IPS-20b (cell line): Measurements from ENCODE around the gene IRF2BP1.

Source experiments
- H3K27ac ChIP-seq: one replicate; pipeline ENCODE4 v1.5.1; 2013; ENCODE audit warnings: low read length
- H3K27me3 ChIP-seq: 2 replicates; pipeline ENCODE4 v1.6.1; 2013; ENCODE audit warnings: mild to moderate bottlenecking, low read length, inconsistent platforms; ENCODE audit not compliant: insufficient read depth
- H3K36me3 ChIP-seq: 2 replicates; pipeline ENCODE4 v1.6.1; 2013; ENCODE audit warnings: low read depth, mild to moderate bottlenecking, inconsistent platforms, low read length, moderate library complexity; ENCODE audit not compliant: insufficient read depth
- H3K4me1 ChIP-seq: 2 replicates; pipeline ENCODE4 v1.6.1; 2013; ENCODE audit warnings: mild to moderate bottlenecking, control low read depth, inconsistent platforms, low read length, moderate library complexity; ENCODE audit not compliant: insufficient read depth
- H3K4me3 ChIP-seq: 2 replicates; pipeline ENCODE4 v1.5.1; 2013; ENCODE audit warnings: mild to moderate bottlenecking, low read length, inconsistent platforms
- H3K9ac ChIP-seq: 2 replicates; pipeline ENCODE4 v1.6.1; 2013; ENCODE audit warnings: low read depth, mild to moderate bottlenecking, inconsistent platforms, low read length, moderate library complexity
- H3K9me3 ChIP-seq: 2 replicates; pipeline ENCODE4 v1.6.1; 2013; ENCODE audit warnings: mild to moderate bottlenecking, low read depth, low read length, inconsistent platforms; ENCODE audit not compliant: insufficient read depth

The IRF2BP1 gene

DNA sequence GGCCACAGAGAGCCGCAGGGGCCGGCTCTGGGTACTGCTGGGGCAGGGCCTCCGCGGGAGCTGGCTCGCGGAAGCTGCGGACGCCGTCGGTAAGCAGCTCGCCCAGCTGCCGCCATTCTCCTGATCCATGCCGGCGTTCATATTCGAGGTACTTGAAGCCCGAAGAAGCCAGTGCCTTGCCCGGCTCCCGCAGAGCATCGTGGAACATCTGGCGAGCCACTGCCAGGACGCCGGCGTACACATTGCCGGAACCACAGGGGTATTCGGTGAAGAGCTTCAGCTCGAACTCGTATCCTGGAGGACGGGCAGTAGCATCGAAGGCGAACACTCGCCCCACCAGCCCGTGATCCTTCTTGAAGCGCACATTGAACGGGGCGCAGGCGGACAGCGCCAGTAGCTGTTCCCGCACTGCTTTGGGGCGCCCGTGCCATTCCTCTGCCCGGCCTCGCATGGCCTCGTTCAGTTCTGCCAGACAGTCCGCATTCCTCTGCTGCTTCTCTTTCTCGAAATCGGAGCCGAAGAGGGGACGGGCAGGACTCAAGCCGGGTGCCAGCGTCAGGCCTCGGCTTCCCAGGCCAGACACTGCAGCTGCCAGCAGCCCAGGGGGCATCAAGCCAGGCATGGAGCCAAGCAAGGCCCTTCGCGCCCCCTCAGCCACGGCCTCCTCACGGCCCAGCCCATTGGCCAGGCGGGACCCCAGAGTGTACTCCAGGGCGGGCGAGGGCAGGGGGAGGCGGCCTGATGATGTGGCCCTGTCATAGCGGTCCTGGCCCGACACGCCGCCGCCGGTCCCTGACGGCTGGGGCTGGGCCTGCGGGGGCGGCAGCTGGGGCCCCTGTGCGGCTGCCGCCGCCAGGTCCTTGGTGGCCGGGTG, 1.0 kb downstream of the IRF2BP1 start:
- Histone ChIP-seq H3K27me3 (no peaks in the 10 kb centered on the region), H3K9me3 (no peaks in the 10 kb centered on the region), H3K9ac (peak overlapping the region; percentile 90; the same call in 1 of the 2 replicates), H3K36me3 (no peaks in the 10 kb centered on the region), H3K4me3 (peak overlapping the region; percentile 81; the same call in 1 of the 2 replicates), H3K27ac (no peak overlapping the region), H3K4me1 (peaks cover 15% of the 10 kb centered on the region; the same call in 1 of the 2 replicates)

DNA sequence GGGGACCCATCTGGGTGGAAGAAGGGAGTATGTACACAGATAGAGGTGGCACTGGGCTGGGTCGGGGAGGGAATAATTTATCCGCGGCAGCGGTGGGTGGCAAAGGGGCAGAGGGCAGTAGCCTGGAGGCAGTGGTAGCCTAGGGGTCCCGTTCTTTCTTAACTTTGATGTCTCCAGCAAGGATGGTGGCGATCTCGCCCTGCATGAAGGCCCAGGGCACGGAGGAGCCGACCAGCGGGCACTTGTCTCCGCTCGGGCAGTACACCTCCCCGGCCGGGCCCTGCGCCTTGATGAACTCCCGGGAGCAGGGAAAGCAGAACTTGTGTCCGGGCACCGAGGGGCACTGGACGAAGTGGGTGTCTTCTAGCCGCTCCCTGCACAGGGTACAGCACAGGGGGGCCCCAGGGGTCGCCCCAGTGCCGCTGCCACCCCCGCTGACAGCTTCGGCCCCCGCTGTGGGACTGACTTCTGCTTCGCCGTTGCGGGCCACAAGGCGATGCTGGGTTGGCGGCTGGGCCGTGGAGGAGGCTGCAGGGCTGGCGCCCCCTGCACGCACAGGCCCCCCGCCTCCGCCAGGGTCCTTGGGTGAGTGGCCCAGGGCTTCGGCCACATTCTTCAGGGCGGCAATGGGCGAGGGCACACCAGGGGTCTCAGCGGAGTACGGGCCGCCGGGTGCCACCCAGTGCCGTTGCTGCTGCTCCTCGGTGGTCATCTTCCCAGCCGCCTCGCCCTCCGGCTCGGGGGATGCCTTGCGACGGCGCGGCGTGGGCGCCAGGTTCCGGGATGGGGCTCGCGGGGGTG, 1.9 kb downstream of the IRF2BP1 start:
- no peak overlapping the region for H3K4me3 ChIP-seq

DNA sequence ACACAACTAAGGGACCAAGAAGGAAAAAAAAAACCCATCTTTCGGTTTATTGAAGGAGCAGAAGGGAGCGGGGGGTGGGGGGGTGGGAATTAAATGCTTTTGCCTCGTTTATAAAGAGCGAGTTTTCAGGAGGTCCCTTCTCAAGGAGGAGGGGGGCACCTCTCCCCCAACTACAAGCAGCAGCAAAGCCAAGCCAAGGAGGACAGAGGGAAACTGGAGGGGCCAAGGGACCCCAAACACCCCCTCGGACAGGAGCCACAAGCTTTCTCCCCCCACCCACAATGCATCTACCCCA, 2.4 kb downstream of the IRF2BP1 start:
- Histone ChIP-seq H3K27ac (no peak overlapping the region), H3K27me3 (no peaks in the 10 kb centered on the region), H3K4me3 (no peak overlapping the region), H3K4me1 (peaks cover 15% of the 10 kb centered on the region; the same call in 1 of the 2 replicates), H3K9me3 (no peaks in the 10 kb centered on the region), H3K9ac (no peak overlapping the region), H3K36me3 (no peaks in the 10 kb centered on the region)

More for the DNA sequence above, 1.9 kb downstream of the IRF2BP1 start:
- Histone ChIP-seq H3K27ac (no peak overlapping the region), H3K36me3 (no peaks in the 10 kb centered on the region), H3K4me1 (peaks cover 15% of the 10 kb centered on the region; the same call in 1 of the 2 replicates), H3K27me3 (no peaks in the 10 kb centered on the region), H3K9ac (no peak overlapping the region), H3K9me3 (no peaks in the 10 kb centered on the region)

DNA sequence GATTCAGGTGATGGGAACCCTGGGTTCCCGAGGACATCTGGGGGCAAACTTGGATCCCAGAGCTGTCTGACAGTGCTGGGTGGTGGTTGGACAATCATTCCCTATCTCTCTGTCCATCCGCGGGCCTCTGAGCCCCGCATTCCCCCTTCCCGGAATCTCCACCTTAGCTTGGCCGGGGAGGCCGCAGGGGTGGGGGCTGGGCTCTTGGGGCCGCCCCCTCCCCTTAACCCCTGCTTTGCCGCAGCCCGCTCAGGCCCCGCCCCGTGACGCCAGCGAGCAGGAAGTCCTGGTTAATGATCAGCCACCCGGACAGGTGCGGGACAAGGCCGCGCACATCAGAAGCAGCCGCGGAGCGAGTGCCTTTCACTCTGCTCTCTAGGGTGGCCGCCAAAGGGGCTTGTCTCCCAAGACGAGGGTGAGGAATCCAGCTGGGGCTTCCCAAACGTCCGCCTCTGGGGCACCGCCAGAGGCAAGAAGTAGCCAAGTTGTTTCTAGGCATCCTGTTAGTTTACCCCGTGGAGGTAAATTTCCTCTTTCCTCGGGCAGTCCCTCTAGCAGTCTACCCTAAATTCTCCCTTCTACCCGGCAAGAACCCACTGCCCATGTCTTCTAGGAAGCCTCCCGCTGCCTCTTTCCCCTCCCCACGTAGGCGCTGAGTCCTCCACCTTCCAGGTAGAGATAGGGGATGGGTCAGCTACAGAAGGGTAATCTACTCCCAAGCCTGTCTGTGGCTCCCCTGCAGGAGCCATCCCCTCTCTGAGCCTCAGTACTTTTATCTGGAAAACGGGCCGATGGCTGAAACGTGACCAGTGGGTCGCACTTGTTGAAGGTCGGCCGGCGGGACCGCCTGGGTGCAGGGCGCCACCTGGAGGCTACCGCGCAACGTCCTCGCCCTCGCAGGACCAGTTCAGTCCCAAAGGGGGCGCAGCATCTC, 3.0 kb downstream of the IRF2BP1 start:
- peak overlapping the region; percentile 81; the same call in 1 of the 2 replicates for H3K9ac ChIP-seq
- no peaks in the 10 kb centered on the region for H3K36me3 ChIP-seq
- H3K4me3 ChIP-seq = peak overlapping the region; percentile 65
- no peaks in the 10 kb centered on the region for H3K9me3 ChIP-seq
- peaks cover 15% of the 10 kb centered on the region; the same call in 1 of the 2 replicates for H3K4me1 ChIP-seq
- H3K27ac ChIP-seq = peak overlapping the region; percentile 69
- no peaks in the 10 kb centered on the region for H3K27me3 ChIP-seq

DNA sequence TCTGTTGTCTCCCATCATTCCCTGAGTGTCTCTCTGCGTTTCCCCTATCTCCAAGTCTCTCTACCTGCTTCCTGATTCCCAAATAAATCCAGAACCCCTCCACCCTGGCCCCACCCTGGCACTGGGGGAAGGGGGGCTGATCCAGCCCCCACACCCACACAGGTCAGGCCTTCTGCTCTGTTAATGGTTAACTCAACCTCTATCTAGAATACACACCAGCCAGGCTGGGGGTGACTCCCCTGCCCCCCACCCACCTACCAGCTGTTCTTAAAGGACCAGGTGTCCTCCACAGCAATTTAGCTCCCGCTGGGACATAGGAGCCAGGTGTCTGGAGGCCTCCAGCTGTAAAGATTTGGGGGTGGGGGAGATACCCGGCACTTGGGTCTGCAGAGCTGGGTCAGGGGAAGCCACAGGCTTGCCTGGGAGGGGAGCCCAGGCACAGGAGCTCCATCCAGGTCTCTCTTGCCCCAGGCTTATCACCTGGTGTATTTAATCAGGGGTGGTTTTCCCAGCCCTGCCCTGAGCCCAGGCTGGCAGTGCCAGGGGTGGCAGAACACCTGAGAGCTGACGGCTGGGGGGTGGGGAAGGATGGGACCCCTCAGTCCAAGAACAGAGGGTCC, 3.9 kb downstream of the IRF2BP1 start:
- Histone ChIP-seq H3K9me3 (no peaks in the 10 kb centered on the region), H3K27me3 (no peaks in the 10 kb centered on the region), H3K27ac (peak overlapping the region; percentile 69), H3K4me3 (peak overlapping the region; percentile 65), H3K9ac (peak overlapping the region; percentile 81; the same call in 1 of the 2 replicates), H3K4me1 (peaks cover 15% of the 10 kb centered on the region; the same call in 1 of the 2 replicates), H3K36me3 (no peaks in the 10 kb centered on the region)

DNA sequence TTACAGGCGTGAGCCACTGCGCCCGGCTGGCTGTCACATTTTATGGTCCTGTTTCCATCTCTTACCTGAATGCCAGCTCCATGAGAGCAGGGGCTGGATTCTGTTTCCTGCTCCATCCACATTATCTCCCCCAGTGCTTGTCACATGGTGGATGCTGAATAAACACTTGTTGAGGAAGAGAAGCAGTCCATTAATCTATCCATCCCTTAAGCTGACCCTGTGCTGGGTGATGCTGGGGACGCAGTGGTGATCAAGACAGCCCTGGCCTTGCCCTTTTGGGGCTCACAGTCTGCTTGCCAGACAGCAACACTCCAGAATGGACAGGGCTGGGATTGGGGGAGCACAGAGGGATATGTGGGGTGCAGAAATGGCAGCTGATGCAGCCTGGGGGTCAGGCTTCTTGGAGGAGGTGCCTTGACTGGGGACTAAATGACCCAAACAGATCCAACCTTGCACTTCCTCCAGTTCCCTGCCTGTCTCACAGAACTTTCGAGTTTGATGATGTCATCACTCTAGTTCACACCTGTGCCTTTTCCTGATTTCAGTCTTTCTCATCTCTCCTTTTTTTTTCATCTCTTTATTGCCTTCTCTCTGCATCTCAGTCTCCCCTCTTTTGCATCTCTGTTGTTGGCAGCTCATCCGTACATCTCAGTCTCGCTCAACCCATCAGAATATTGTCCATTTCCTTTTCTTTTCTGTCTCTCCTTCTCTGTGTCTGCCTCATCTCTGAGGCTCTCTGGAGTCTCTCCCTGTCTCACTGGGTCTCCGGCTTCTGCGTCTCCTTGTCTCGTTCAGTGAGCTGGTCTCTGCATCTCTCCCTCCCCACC, 4.6 kb downstream of the IRF2BP1 start:
- no peaks in the 10 kb centered on the region for H3K36me3 ChIP-seq
- H3K4me3 ChIP-seq = peak overlapping the region; percentile 65; the same call in 1 of the 2 replicates
- no peak overlapping the region for H3K27ac ChIP-seq
- no peaks in the 10 kb centered on the region for H3K27me3 ChIP-seq
- no peaks in the 10 kb centered on the region for H3K9me3 ChIP-seq
- H3K4me1 ChIP-seq = peaks cover 15% of the 10 kb centered on the region; the same call in 1 of the 2 replicates
- H3K9ac ChIP-seq = peak overlapping the region; percentile 81; the same call in 1 of the 2 replicates

DNA sequence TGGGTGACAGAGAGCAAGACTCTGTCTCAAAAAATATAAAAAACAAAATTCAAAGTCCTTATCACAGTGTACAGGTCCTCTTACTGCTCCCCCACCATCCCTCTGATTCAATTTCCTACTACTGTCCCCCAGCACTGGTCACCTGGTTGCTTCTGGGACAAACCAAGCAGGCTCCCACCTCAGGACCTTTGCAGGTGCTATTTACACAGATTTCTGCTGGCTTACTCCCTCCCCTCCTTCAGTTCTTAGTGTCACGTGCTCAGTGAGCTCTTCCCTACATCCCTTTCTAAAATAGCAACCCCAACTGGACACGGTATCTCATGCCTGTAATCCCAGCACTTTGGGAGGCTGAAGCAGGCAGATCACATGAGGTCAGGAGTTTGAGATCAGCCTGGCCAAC, 6.0 kb downstream of the IRF2BP1 start:
- Histone ChIP-seq H3K4me1 (peaks cover 15% of the 10 kb centered on the region; the same call in 1 of the 2 replicates), H3K27ac (no peak overlapping the region), H3K4me3 (no peak overlapping the region), H3K9me3 (no peaks in the 10 kb centered on the region), H3K27me3 (no peaks in the 10 kb centered on the region), H3K9ac (no peak overlapping the region), H3K36me3 (no peaks in the 10 kb centered on the region)

DNA sequence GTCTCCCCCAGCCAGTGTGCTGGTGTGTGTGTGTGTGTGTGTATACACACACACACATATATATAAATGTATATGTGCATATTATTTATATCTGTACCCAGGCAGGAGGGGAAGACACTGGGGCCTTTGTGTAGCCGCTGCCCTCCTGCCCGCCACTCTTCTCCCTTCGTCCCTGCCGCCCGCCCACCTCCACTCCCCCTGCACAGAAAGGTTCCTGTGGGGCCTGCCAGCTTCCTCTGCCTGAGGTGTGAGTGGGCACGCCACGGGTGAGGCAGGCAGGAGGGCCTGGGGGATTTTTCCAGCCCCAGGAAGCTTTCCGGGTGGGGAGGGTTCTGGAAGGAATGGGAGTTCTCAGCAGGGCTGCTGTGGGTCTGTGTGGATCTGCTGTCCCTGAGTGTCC, 6.9 kb downstream of the IRF2BP1 start:
- Histone ChIP-seq H3K27ac (no peak overlapping the region), H3K4me3 (no peak overlapping the region), H3K9me3 (no peaks in the 10 kb centered on the region), H3K36me3 (no peaks in the 10 kb centered on the region), H3K4me1 (peaks cover 15% of the 10 kb centered on the region; the same call in 1 of the 2 replicates), H3K27me3 (no peaks in the 10 kb centered on the region), H3K9ac (no peak overlapping the region)

DNA sequence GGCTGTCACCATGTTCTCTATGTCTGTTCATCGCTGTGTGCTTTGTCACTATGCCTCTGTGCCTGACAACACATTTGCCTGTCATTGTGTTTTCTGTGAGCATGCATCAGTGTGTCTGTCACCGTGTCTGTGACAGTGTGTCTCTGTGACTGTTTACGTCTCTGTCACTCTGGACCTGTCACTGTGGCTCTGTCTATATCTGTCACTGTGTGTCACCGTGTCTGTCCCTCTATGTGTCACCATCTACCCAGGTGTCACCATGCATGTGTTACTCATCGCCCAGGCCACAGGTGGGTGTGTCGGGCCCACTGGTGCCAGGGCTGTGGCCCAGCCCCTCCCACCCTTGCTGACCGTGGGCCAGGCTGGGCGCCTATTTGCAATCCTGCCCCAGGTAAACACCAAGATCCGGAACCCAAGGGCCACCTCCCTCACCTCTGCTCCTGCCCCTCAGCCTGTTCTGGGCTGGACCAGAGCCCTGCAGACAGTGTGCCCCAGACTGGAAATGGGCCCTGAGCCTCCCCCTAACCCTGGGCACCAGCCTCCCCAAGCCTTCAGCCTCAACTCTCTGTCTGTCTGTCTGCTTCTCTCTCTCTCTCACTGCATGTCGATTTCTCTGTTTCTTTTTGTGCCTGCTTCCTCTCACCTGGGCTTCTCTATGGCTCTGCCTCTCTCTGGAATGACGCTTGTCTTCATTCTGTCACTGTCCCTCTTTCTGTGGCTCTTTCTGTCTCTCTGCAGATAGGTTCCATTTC, 7.7 kb downstream of the IRF2BP1 start:
- H3K9ac ChIP-seq = no peak overlapping the region
- H3K36me3 ChIP-seq = peaks cover under 1% of the 10 kb centered on the region; the same call in 1 of the 2 replicates
- H3K4me3 ChIP-seq = no peak overlapping the region
- H3K27me3 ChIP-seq = no peaks in the 10 kb centered on the region
- H3K4me1 ChIP-seq = peaks cover 15% of the 10 kb centered on the region; the same call in 1 of the 2 replicates
- H3K27ac ChIP-seq = no peak overlapping the region
- no peaks in the 10 kb centered on the region for H3K9me3 ChIP-seq
